Breast epithelium (tissue), 3 donors: ENCODE measurements around the gene GPATCH2.

Experiments used
- CTCF ChIP-seq, 3 donors: fragments of 450-650 bp; IDR thresholded peaks; one replicate each; pipeline ENCODE4 v1.5.1; 2016 to 2017; ENCODE audit warnings: antibody characterized with exemption in 3 of 3, mild to moderate bottlenecking in 3 of 3, moderate library complexity in 3 of 3
- POLR2A ChIP-seq: fragments of 450-650 bp; IDR thresholded peaks from one replicate; pipeline ENCODE4 v1.6.1; 2016; ENCODE audit warnings: antibody characterized with exemption, mild to moderate bottlenecking, moderate library complexity
- POLR2AphosphoS5 ChIP-seq, 3 donors: sonication (generic); formaldehyde crosslinking; IDR thresholded peaks; one replicate each; pipeline ENCODE4 v1.6.1; 2017; ENCODE audit warnings: antibody characterized with exemption in 3 of 3

GRCh38 chr1:217506878-217507277 is 124.0 kb downstream of the GPATCH2 start:
- TF ChIP-seq POLR2A: no peak
- TF ChIP-seq CTCF (IDR thresholded peaks at IDR 0.05): no peak
- no peak for TF ChIP-seq POLR2AphosphoS5 (IDR thresholded peaks at IDR 0.05)
